ENCODE results near the gene TRIM14.
"Not testable (repeated sequence)": the region's sequence is repeated elsewhere in the genome, so short reads cannot be mapped to it uniquely, and the experiment has no call there.

Gene TRIM14

GRCh38 chr9:98031935-98032334, 87.1 kb downstream of the TRIM14 start:
- no peak for TF ChIP-seq POLR2A (IDR thresholded peaks at IDR 0.05; ENCODE audit: low read depth, low read length)
- TF ChIP-seq POLR2AphosphoS5 (IDR thresholded peaks at IDR 0.05; ENCODE audit: low read depth, low read length) = no peak
- TF ChIP-seq SPI1 (IDR thresholded peaks at IDR 0.05; ENCODE audit: low read depth, low read length) = no peak
- no peak for TF ChIP-seq PAX5 (IDR thresholded peaks at IDR 0.05; ENCODE audit: insufficient read depth, low read length, severe bottlenecking)
- TF ChIP-seq POU2F2 (IDR thresholded peaks at IDR 0.05; ENCODE audit: low read depth, low read length) = no peak
- no peak for TF ChIP-seq TAF1 (IDR thresholded peaks at IDR 0.05; ENCODE audit: low read depth, low read length)
- FAIRE-seq = no peak
- DNase-seq (ENCODE audit: insufficient read length, low spot score) = no peak

GRCh38 chr9:98031169-98031568, 87.9 kb downstream of the TRIM14 start:
- no peak for FAIRE-seq
- TF ChIP-seq PAX5 (IDR thresholded peaks at IDR 0.05; ENCODE audit: insufficient read depth, low read length, severe bottlenecking) (no peak), POU2F2 (IDR thresholded peaks at IDR 0.05; ENCODE audit: low read depth, low read length) (no peak), SPI1 (IDR thresholded peaks at IDR 0.05; ENCODE audit: low read depth, low read length) (no peak), POLR2A (IDR thresholded peaks at IDR 0.05; ENCODE audit: low read depth, low read length) (no peak), POLR2AphosphoS5 (IDR thresholded peaks at IDR 0.05; ENCODE audit: low read depth, low read length) (no peak), TAF1 (IDR thresholded peaks at IDR 0.05; ENCODE audit: low read depth, low read length) (no peak)
- DNase-seq (ENCODE audit: insufficient read length, low spot score) = no peak

- no peak for FAIRE-seq
- DNase-seq (ENCODE audit: insufficient read length, low spot score) = no peak
- no peak for TF ChIP-seq POU2F2 (IDR thresholded peaks at IDR 0.05; ENCODE audit: low read depth, low read length)
- TF ChIP-seq POLR2A (IDR thresholded peaks at IDR 0.05; ENCODE audit: low read depth, low read length) = no peak
- TF ChIP-seq SPI1 (IDR thresholded peaks at IDR 0.05; ENCODE audit: low read depth, low read length) = no peak
- TF ChIP-seq PAX5 (IDR thresholded peaks at IDR 0.05; ENCODE audit: insufficient read depth, low read length, severe bottlenecking) = no peak
Observed at GRCh38 chr9:98024702-98025101, 94.3 kb downstream of the TRIM14 start.

GRCh38 chr9:98022447-98022846, 96.6 kb downstream of the TRIM14 start:
- DNase-seq (ENCODE audit: insufficient read length, low spot score) (no peak), FAIRE-seq (no peak)
- TF ChIP-seq POLR2A (IDR thresholded peaks at IDR 0.05; ENCODE audit: low read depth, low read length) (no peak), POLR2AphosphoS5 (IDR thresholded peaks at IDR 0.05; ENCODE audit: low read depth, low read length) (no peak), POU2F2 (IDR thresholded peaks at IDR 0.05; ENCODE audit: low read depth, low read length) (no peak), TAF1 (IDR thresholded peaks at IDR 0.05; ENCODE audit: low read depth, low read length) (no peak), SPI1 (IDR thresholded peaks at IDR 0.05; ENCODE audit: low read depth, low read length) (no peak), PAX5 (IDR thresholded peaks at IDR 0.05; ENCODE audit: insufficient read depth, low read length, severe bottlenecking) (no peak)

GRCh38 chr9:98021306-98022040, 97.5 kb downstream of the TRIM14 start:
- TF ChIP-seq TAF1 (IDR thresholded peaks at IDR 0.05; ENCODE audit: low read depth, low read length) (no peak), PAX5 (IDR thresholded peaks at IDR 0.05; ENCODE audit: insufficient read depth, low read length, severe bottlenecking) (no peak), POU2F2 (IDR thresholded peaks at IDR 0.05; ENCODE audit: low read depth, low read length) (no peak), POLR2A (IDR thresholded peaks at IDR 0.05; ENCODE audit: low read depth, low read length) (no peak), POLR2AphosphoS5 (IDR thresholded peaks at IDR 0.05; ENCODE audit: low read depth, low read length) (no peak), SPI1 (IDR thresholded peaks at IDR 0.05; ENCODE audit: low read depth, low read length) (no peak)
- FAIRE-seq = no peak
- DNase-seq (ENCODE audit: insufficient read length, low spot score) = no peak

DNA sequence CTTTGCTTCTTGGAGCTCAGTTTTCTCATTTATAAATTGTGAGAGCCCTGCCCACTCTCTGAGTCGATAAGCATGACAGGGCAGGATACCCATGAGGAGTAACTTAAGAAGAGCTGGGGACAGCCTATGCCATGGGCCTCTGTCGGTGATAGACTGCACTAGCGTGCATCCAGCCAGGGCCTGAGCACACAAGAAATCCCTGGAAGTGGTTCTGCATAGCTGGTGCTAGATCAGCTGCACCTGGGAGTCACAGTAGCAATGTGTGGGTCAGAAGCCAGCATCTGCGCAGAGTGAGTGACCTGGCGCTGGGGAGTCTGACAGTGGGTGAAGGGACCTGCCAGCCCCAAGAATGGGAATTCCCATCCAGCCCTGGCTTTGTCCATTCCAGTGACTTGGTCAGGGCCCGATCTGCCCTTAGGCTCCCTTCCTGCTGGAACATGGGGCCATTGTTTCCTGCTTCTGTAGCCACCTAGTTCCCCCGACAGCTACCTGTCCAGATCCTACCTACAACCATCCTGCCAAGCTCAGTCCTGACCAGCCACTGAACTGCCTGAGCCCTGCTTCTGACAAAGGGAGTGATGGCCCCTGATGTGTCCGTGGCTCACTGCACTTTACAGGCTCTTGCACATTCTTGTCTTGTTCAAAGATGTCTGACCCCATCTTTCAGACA, 98.4 kb downstream of the TRIM14 start:
- no peak for TF ChIP-seq PAX5 (IDR thresholded peaks at IDR 0.05; ENCODE audit: insufficient read depth, low read length, severe bottlenecking)
- no peak for TF ChIP-seq POLR2AphosphoS5 (IDR thresholded peaks at IDR 0.05; ENCODE audit: low read depth, low read length)
- no peak for TF ChIP-seq TAF1 (IDR thresholded peaks at IDR 0.05; ENCODE audit: low read depth, low read length)
- no peak for TF ChIP-seq POLR2A (IDR thresholded peaks at IDR 0.05; ENCODE audit: low read depth, low read length)
- TF ChIP-seq SPI1 (IDR thresholded peaks at IDR 0.05; ENCODE audit: low read depth, low read length) = no peak
- TF ChIP-seq POU2F2 (IDR thresholded peaks at IDR 0.05; ENCODE audit: low read depth, low read length) = no peak
- DNase-seq (ENCODE audit: insufficient read length, low spot score) = no peak
- FAIRE-seq = no peak

- not testable (repeated sequence) for FAIRE-seq; DNase-seq (ENCODE audit: insufficient read length, low spot score)
Observed at GRCh38 chr9:98019869-98020268, 99.2 kb downstream of the TRIM14 start.

Data from GM12891 (cell line).